ENCODE results near the gene DNAJC12.

DNAJC12 gene

GRCh38 chr10:67794256-67794655, 43.7 kb downstream of the DNAJC12 start:
- TF ChIP-seq EZH2phosphoT487 (IDR thresholded peaks at IDR 0.05; ENCODE audit: borderline replicate concordance, low read length) (no peak), CTCF (IDR thresholded peaks at IDR 0.05; ENCODE audit: low read depth, low read length, poor library complexity, severe bottlenecking) (no peak)
- no peak overlapping the region for H3K27ac ChIP-seq (ENCODE audit: low read depth, low read length)

GRCh38 chr10:67793313-67793712, 44.7 kb downstream of the DNAJC12 start:
- TF ChIP-seq CTCF (IDR thresholded peaks at IDR 0.05; ENCODE audit: low read depth, low read length, poor library complexity, severe bottlenecking), result no peak
- no peak for TF ChIP-seq EZH2phosphoT487 (IDR thresholded peaks at IDR 0.05; ENCODE audit: borderline replicate concordance, low read length)
- Histone ChIP-seq H3K36me3 (ENCODE audit: control insufficient read depth, low read length) (no peaks in the 10 kb centered on the region), H3K4me2 (ENCODE audit: low read length) (no peak overlapping the region), H3K9me3 (ENCODE audit: control insufficient read depth, insufficient read depth, low read length) (no peaks in the 10 kb centered on the region), H3K27me3 (ENCODE audit: control insufficient read depth, low read length) (no peaks in the 10 kb centered on the region), H3K27ac (ENCODE audit: low read depth, low read length) (no peak overlapping the region), H4K20me1 (ENCODE audit: control insufficient read depth, insufficient read depth, low read depth, low read length) (no peaks in the 10 kb centered on the region), H3K4me3 (ENCODE audit: low read length) (no peak overlapping the region), H3F3A (ENCODE audit: control insufficient read depth, insufficient read depth) (no peaks in the 10 kb centered on the region), H3K9me2 (replicated peaks; ENCODE audit: control insufficient read depth, low read length) (no peaks in the 10 kb centered on the region), H3K79me2 (ENCODE audit: control insufficient read depth, low read length) (no peaks in the 10 kb centered on the region), H3K4me1 (ENCODE audit: control insufficient read depth, low read length) (peaks cover 20% of the 10 kb centered on the region)

More at GRCh38 chr10:67794256-67794655, 43.7 kb downstream of the DNAJC12 start:
- H3K4me1 ChIP-seq (ENCODE audit: control insufficient read depth, low read length), result peaks cover 13% of the 10 kb centered on the region
- H3K79me2 ChIP-seq (ENCODE audit: control insufficient read depth, low read length), result no peaks in the 10 kb centered on the region
- H3K27me3 ChIP-seq (ENCODE audit: control insufficient read depth, low read length), result no peaks in the 10 kb centered on the region
- no peak overlapping the region for H3K4me3 ChIP-seq (ENCODE audit: low read length)
- no peaks in the 10 kb centered on the region for H3F3A ChIP-seq (ENCODE audit: control insufficient read depth, insufficient read depth)
- H3K9me3 ChIP-seq (ENCODE audit: control insufficient read depth, insufficient read depth, low read length), result no peaks in the 10 kb centered on the region
- H3K36me3 ChIP-seq (ENCODE audit: control insufficient read depth, low read length), result no peaks in the 10 kb centered on the region
- H3K4me2 ChIP-seq (ENCODE audit: low read length), result no peak overlapping the region
- H4K20me1 ChIP-seq (ENCODE audit: control insufficient read depth, insufficient read depth, low read depth, low read length), result no peaks in the 10 kb centered on the region
- H3K9me2 ChIP-seq (replicated peaks; ENCODE audit: control insufficient read depth, low read length), result no peaks in the 10 kb centered on the region

DNA sequence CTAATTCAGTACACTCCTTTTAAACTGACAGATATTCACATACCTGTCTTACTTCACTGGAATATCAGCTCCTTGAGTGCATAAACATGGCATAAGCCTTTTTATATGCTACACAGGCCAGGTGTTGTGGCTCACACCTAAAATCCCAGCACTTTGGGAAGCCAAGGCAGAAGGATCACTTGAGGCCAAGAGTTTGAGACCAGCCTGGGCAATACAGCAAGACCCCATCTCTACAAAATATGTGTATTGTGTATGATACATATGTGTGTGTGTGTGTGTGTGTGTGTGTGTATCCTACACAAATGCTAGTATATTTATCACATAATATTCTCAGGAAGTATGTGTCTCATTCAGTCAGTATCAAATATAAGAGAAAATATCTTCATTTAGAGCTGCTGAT, 45.3 kb downstream of the DNAJC12 start:
- H3K9me2 ChIP-seq (replicated peaks; ENCODE audit: control insufficient read depth, low read length), result no peaks in the 10 kb centered on the region
- H3K4me1 ChIP-seq (ENCODE audit: control insufficient read depth, low read length), result peaks cover 26% of the 10 kb centered on the region
- H3F3A ChIP-seq (ENCODE audit: control insufficient read depth, insufficient read depth), result no peaks in the 10 kb centered on the region
- TF ChIP-seq EZH2phosphoT487 (IDR thresholded peaks at IDR 0.05; ENCODE audit: borderline replicate concordance, low read length), result no peak
- H3K4me3 ChIP-seq (ENCODE audit: low read length), result no peak overlapping the region
- no peaks in the 10 kb centered on the region for H3K27me3 ChIP-seq (ENCODE audit: control insufficient read depth, low read length)
- no peak overlapping the region for H3K27ac ChIP-seq (ENCODE audit: low read depth, low read length)
- no peak overlapping the region for H3K4me2 ChIP-seq (ENCODE audit: low read length)
- no peaks in the 10 kb centered on the region for H3K79me2 ChIP-seq (ENCODE audit: control insufficient read depth, low read length)
- no peaks in the 10 kb centered on the region for H3K9me3 ChIP-seq (ENCODE audit: control insufficient read depth, insufficient read depth, low read length)
- H4K20me1 ChIP-seq (ENCODE audit: control insufficient read depth, insufficient read depth, low read depth, low read length), result no peaks in the 10 kb centered on the region
- no peaks in the 10 kb centered on the region for H3K36me3 ChIP-seq (ENCODE audit: control insufficient read depth, low read length)

DNA sequence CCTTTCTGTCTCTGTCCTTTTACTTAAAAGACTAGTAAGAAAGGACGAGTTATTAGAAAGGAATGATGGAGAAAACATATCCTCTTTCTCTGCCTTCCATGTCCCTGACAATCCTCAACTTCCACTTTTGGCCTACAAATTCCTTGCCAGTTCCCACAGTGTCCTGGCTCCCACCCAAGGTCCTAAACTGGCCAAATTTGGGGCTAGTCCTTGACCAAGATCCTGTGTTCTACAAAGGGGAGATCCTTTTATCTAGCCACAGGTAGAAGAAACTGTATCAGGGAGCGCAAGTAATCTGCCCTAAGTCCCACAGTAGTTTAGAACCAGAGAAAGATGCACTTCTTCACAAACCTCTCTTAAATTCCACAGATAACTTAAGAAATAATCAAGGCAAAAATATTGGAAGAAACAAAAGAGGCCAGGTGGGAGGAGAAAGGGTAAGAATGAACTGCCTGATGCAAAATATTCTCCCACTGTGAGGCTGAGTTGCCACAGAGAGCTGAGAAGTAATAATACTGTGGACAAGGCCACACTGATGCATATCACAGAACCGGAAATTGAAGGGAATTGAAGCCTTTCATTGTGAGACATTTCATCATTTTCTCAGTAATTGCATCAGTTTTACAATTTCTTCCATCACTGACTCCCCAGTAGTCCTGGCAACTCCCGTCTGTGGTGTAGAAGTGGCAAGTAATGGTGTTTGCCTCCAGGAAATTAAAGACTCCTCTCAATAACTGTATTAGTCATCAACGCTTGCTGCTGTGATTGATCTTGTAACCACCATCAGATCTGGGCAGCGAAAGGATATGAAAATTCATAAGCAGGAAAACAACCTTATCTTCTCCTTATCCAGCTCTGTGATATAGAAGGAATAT, 47.2 kb downstream of the DNAJC12 start:
- Histone ChIP-seq H3F3A (ENCODE audit: control insufficient read depth, insufficient read depth) (no peaks in the 10 kb centered on the region), H4K20me1 (ENCODE audit: control insufficient read depth, insufficient read depth, low read depth, low read length) (no peaks in the 10 kb centered on the region), H3K9me3 (ENCODE audit: control insufficient read depth, insufficient read depth, low read length) (no peaks in the 10 kb centered on the region), H3K4me3 (ENCODE audit: low read length) (no peak overlapping the region), H3K4me2 (ENCODE audit: low read length) (no peak overlapping the region), H3K9me2 (replicated peaks; ENCODE audit: control insufficient read depth, low read length) (no peaks in the 10 kb centered on the region), H3K4me1 (ENCODE audit: control insufficient read depth, low read length) (peaks cover 26% of the 10 kb centered on the region), H3K27me3 (ENCODE audit: control insufficient read depth, low read length) (no peaks in the 10 kb centered on the region), H3K79me2 (ENCODE audit: control insufficient read depth, low read length) (no peaks in the 10 kb centered on the region), H3K27ac (ENCODE audit: low read depth, low read length) (no peak overlapping the region), H3K36me3 (ENCODE audit: control insufficient read depth, low read length) (no peaks in the 10 kb centered on the region)
- TF ChIP-seq EZH2phosphoT487 (IDR thresholded peaks at IDR 0.05; ENCODE audit: borderline replicate concordance, low read length) (no peak), CTCF (IDR thresholded peaks at IDR 0.05; ENCODE audit: low read depth, low read length, poor library complexity, severe bottlenecking) (no peak)

Data from DOHH2 (cell line).